SU-DHL-6 (cell line): ENCODE results near the gene FBXL16.

Experiments
- EZH2phosphoT487 ChIP-seq: fragments of 200-600 bp; sonication (generic), shearing (Covaris generic); conservative IDR thresholded peaks from 2 replicates; pipeline ENCODE4 v1.6.1; 2018; ENCODE audit warnings: mild to moderate bottlenecking, antibody characterized with exemption, low read length, moderate library complexity, mixed read lengths
- TF ChIP-seq, protein P1 (sequence below): fragments of 200-600 bp; sonication (generic); IDR thresholded peaks from one replicate; pipeline ENCODE4 v1.5.1; 2017; ENCODE audit warnings: antibody characterized with exemption, mild to moderate bottlenecking, low read length, moderate library complexity; ENCODE audit not compliant: insufficient read depth, poor library complexity, severe bottlenecking

DNA sequence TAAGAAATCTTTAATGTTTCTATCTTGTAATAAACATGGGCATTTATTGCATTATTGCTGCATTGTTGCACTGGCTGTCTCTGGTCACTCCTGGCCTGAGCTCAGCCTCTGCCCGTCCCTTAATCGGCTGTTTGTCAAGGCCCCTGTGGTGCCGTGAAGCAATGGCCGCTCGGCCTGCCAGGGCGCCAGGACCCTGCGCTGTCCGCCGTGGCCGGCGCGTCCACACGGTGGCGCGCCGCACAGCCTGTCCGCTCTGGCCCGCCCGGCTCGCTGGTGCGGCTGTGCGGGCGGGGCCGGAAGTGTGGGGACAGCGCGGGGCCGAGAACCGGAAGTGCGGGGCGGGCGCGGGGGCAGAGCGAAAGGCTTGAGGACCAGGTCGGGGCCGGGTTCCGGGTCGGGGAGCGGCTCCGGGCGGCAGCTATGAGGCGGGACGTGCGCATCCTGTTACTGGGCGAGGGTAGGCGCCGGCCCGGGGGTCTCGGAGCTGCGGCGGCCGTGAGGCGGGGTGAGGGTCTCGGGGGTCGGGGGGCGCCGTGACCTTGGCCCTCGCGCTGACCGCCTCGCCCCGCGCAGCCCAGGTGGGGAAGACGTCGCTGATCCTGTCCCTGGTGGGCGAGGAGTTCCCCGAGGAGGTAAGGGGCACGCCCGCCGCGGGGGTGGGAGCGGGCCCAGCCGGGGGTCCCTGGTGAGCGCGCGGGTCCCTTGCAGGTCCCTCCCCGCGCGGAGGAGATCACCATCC is 37.7 kb downstream of the FBXL16 start, which contains the start of gene RHOT2:
- TF ChIP-seq, protein P1, sequence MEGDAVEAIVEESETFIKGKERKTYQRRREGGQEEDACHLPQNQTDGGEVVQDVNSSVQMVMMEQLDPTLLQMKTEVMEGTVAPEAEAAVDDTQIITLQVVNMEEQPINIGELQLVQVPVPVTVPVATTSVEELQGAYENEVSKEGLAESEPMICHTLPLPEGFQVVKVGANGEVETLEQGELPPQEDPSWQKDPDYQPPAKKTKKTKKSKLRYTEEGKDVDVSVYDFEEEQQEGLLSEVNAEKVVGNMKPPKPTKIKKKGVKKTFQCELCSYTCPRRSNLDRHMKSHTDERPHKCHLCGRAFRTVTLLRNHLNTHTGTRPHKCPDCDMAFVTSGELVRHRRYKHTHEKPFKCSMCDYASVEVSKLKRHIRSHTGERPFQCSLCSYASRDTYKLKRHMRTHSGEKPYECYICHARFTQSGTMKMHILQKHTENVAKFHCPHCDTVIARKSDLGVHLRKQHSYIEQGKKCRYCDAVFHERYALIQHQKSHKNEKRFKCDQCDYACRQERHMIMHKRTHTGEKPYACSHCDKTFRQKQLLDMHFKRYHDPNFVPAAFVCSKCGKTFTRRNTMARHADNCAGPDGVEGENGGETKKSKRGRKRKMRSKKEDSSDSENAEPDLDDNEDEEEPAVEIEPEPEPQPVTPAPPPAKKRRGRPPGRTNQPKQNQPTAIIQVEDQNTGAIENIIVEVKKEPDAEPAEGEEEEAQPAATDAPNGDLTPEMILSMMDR: peak; percentile 90
- no peak for TF ChIP-seq EZH2phosphoT487
